Thyroid gland (tissue), 4 donors: ENCODE data around the gene NRDC.

ENCODE experiments used
- CTCF ChIP-seq, 6 experiments: fragments of 200-600 bp in 3 of 6; fragments of 450-650 bp in 3 of 6; sonication (generic) in 3 of 6; IDR thresholded peaks; one replicate each; pipeline ENCODE4 v1.5.1; 2016 to 2019; ENCODE audit warnings: antibody characterized with exemption in 6 of 6, mild to moderate bottlenecking in 2 of 6, inconsistent platforms in 1 of 6, moderate library complexity in 1 of 6
- POLR2A ChIP-seq, 2 donors: fragments of 450-650 bp; IDR thresholded peaks; one replicate each; pipeline ENCODE4 v1.6.1; 2017; ENCODE audit warnings: antibody characterized with exemption in 2 of 2, mild to moderate bottlenecking in 2 of 2, moderate library complexity in 1 of 2

- no peak for TF ChIP-seq CTCF (IDR thresholded peaks at IDR 0.05)
- no peak for TF ChIP-seq POLR2A (IDR thresholded peaks at IDR 0.05)
Measured at GRCh38 chr1:51861669-51862068, 16.9 kb downstream of the NRDC start.
